Urinary bladder (tissue), 4 donors: ENCODE data around the gene MYO18A. TPM values are rescaled to one million over a fixed set of nuclear protein-coding genes. Genes with fewer than 3 reads are reported as not detected.
"Not testable (repeated sequence)": the region's sequence is repeated elsewhere in the genome, so short reads cannot be mapped to it uniquely, and the experiment has no call there.

ENCODE experiments used
- DNase-seq: peaks from one replicate; pipeline ENCODE4 v3.0.0-alpha.2; 2015; ENCODE audit errors: extremely low spot score
- H3K27ac ChIP-seq: one replicate; pipeline ENCODE4 v1.5.1; 2013; ENCODE audit warnings: low read depth, mild to moderate bottlenecking, moderate library complexity
- H3K36me3 ChIP-seq: one replicate; pipeline ENCODE4 v1.6.1; 2013; ENCODE audit warnings: mild to moderate bottlenecking, moderate library complexity; ENCODE audit not compliant: insufficient read depth
- H3K4me1 ChIP-seq: one replicate; pipeline ENCODE4 v1.6.1; 2013; ENCODE audit warnings: mild to moderate bottlenecking, moderate library complexity; ENCODE audit not compliant: insufficient read depth
- H3K4me3 ChIP-seq: one replicate; pipeline ENCODE4 v1.5.1; 2013; ENCODE audit warnings: low read depth, low read length
- WGBS: extraction: QIAGEN DNeasy Blood & Tissue Kit; methylation state at CpG from one replicate; pipeline ENCODE4 v1.1.7; 2013; 5-methylcytosine and 5-hydroxymethylcytosine counted together
- polyA plus RNA-seq: library from polyadenylated mRNA; stranded (reverse); fragments of 200-250 nt; gene quantifications from one replicate; pipeline ENCODE4 v1.2.3, GENCODE V29; 2013
- total RNA-seq: library from RNA; depleted of rRNA; stranded (reverse); fragments of >200 nt; gene quantifications from one replicate; pipeline ENCODE4 v1.2.3, GENCODE V29; 2014
- donor health status: healthy with polysubstance abuse.
- donor health status: healthy.

The MYO18A gene
- total and polyA plus RNA-seq, 2 donors, result 30.6 to 33.8 TPM

DNA sequence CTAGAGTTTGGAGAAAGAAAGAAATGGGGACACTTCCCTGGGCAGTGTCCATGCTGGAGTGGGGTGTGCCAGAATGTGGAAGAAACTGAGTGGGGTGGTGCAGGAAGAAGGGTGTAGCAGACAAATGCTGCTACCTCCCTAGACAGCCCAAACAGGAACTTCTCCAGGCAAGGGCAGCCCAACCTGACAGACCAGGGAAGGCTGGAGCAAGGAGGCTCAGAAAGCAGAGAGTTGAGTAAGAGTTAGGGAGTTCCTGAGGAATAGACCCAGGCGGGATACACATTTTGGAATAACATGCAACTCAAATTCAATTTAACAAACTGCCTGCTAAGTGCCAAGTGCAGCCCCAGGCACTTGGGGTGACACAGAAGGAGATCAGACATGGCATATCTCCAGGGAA, 1.0 kb upstream of the MYO18A start:
- WGBS, result 70% methylated on average over 1 of the region's 1 CpG
- no peak for DNase-seq
- Histone ChIP-seq H3K4me3 (no peak overlapping the region), H3K27ac (no peak overlapping the region), H3K4me1 (peaks cover 2% of the 10 kb centered on the region), H3K36me3 (no peaks in the 10 kb centered on the region)

DNA sequence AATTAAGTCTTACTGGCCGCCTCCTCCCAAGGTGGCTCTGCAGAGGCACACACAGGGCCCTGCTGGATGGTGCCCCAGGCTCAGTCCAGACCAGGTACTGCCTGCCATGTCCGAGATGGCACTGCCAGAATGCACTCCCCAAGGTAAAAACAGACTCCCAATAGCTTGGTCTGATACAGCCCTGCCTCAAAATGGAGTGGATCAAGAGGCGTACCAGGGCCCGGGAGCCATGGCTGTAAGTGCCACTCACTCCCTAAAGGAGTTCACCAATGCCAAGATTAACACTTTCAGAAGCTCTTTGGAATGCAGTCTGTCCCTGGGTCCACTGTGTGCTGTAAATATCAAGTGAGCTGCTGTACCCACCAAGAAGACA, 576 bp upstream of the MYO18A start:
- H3K36me3 ChIP-seq, result no peaks in the 10 kb centered on the region
- 70% methylated on average over 4 of the region's 4 CpGs for WGBS
- no peak overlapping the region for H3K4me3 ChIP-seq
- DNase-seq, result no peak
- H3K4me1 ChIP-seq, result peaks cover 2% of the 10 kb centered on the region
- H3K27ac ChIP-seq, result peak overlapping the region; percentile 81

GRCh38 chr17:29179232-29180033, 765 bp downstream of the MYO18A start:
- DNase-seq, result no peak
- peak overlapping the region; percentile 81 for H3K27ac ChIP-seq

DNA sequence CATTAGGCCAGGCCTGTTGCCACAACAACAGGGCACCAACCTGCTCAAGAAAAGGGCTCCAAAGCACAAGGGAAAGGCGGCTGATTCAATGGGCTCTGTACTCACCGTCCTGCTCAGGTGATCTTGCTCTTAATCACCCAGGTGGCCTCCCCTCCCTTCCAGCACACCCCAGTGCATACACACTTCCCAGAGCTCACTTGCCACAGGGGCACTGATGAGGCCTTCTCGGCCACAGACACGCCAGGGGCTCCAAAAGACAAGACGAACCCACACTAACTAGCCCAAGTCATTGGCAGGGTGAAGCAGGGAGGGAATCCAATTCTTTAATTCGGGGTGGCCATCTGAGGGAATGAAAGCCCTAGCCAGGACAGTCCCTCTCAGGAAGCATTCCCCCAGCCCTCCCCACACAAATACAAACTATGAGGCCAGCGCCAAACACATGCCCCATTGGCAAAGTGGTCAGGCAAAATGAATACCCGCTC, 1.4 kb downstream of the MYO18A start:
- WGBS, result 58% methylated on average over 8 of the region's 8 CpGs
- DNase-seq, result no peak
- H3K27ac ChIP-seq, result peak overlapping the region; percentile 71
- H3K36me3 ChIP-seq, result no peaks in the 10 kb centered on the region
- peaks cover 2% of the 10 kb centered on the region for H3K4me1 ChIP-seq
- no peak overlapping the region for H3K4me3 ChIP-seq

More at GRCh38 chr17:29179232-29180033, 765 bp downstream of the MYO18A start:
- Histone ChIP-seq H3K4me3 (peak overlapping the region; percentile 68), H3K36me3 (no peaks in the 10 kb centered on the region), H3K4me1 (peaks cover 2% of the 10 kb centered on the region)
- WGBS, result 17% methylated on average over 28 of the region's 28 CpGs

- H3K36me3 ChIP-seq, result no peaks in the 10 kb centered on the region
- H3K4me3 ChIP-seq, result no peak overlapping the region
- peaks cover 2% of the 10 kb centered on the region for H3K4me1 ChIP-seq
- DNase-seq, result no peak
- WGBS, result 82% methylated on average over 4 of the region's 4 CpGs
- peak overlapping the region; percentile 71 for H3K27ac ChIP-seq
Measured at GRCh38 chr17:29177871-29178749, 2.1 kb downstream of the MYO18A start.

DNA sequence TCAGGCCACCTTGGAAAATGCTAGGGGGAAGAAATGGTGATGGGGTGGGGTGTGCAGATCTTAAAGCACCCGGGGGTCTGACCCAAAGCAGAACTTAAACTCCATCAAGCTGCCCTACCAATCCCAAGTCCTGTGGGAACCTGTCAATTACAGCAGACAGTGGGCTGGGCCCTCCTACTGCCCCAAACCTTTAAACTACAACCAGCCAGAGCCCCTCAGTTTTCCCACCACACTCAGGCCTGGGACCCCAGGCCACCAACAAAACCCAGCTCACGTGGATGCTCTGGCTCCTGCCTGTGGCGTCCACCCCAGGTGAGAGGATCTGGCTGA, 2.7 kb downstream of the MYO18A start:
- WGBS, result 78% methylated on average over 3 of the region's 3 CpGs
- Histone ChIP-seq H3K27ac (peak overlapping the region; percentile 48), H3K4me3 (no peak overlapping the region), H3K4me1 (peaks cover 2% of the 10 kb centered on the region), H3K36me3 (no peaks in the 10 kb centered on the region)
- no peak for DNase-seq

GRCh38 chr17:29176558-29177351, 3.4 kb downstream of the MYO18A start:
- H3K4me1 ChIP-seq, result peaks cover 2% of the 10 kb centered on the region
- 2% methylated on average over 51 of the region's 51 CpGs for WGBS
- no peak for DNase-seq
- H3K4me3 ChIP-seq, result peak overlapping the region; percentile 55
- H3K27ac ChIP-seq, result peak overlapping the region; percentile 74
- no peaks in the 10 kb centered on the region for H3K36me3 ChIP-seq

DNA sequence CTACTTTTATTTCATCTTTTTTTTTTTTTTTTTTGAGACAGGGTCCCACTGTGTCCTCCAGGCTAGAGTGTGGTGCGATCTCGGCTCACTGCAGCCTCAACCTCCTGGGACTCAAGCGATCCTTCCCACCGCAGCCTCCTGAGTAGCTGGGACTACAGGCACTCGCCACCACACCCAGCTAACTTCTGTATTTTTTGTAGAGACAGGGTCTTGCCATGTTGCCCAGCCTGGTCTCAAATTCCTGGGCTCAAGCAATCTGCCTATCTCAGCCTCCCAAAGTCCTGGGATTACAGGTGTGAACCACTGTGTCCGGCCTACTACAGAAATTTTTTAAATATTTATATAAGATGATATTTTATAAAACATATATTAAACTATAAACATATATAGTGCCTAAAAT, 4.8 kb downstream of the MYO18A start:
- 92% methylated on average over 6 of the region's 6 CpGs for WGBS
- no peak overlapping the region for H3K27ac ChIP-seq
- no peaks in the 10 kb centered on the region for H3K36me3 ChIP-seq
- DNase-seq, result no peak
- H3K4me3 ChIP-seq, result no peak overlapping the region
- H3K4me1 ChIP-seq, result peaks cover 2% of the 10 kb centered on the region

DNA sequence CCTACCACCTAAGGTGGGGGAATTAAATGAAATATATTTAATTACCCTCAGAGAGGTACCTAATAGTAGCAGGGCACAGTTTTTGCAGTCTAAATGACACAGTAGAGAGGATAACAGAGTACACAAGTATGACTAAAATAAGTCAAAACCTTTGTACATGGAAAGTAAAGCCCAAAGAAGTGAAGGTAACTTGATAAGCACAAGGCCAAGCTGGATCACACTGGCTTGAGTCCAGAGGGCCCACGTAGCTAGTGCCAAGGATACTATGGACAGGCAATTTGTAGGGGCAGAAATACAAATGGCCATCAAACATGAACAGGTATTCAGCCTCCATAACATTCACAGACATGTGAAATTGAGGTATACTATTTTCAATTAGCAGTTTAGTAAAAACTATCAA, 7.6 kb downstream of the MYO18A start:
- 79% methylated on average over 1 of the region's 1 CpG for WGBS
- DNase-seq, result no peak
- Histone ChIP-seq H3K27ac (no peak overlapping the region), H3K36me3 (no peaks in the 10 kb centered on the region), H3K4me3 (no peak overlapping the region), H3K4me1 (peaks cover 2% of the 10 kb centered on the region)

DNA sequence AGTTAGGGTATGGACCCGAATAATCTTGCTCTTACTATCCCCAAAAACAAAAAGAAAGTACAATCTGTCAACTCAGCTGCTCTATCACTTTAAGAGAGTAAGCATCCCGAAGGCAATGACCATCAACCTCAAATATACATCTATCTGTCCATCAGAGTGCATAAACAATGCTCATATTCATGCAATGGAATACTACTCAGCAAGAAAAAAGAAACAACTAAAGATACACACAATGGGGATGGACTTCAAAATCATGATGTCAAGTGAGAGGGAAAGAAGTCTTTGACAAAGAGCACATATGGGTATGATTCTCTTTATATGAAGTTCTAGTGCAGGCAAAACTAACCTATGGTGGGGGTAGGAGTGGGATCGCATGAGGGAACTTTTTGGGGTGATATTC, 9.5 kb downstream of the MYO18A start:
- 98% methylated on average over 3 of the region's 3 CpGs for WGBS
- no peak overlapping the region for H3K4me3 ChIP-seq
- no peak for DNase-seq
- H3K4me1 ChIP-seq, result no peaks in the 10 kb centered on the region
- H3K36me3 ChIP-seq, result no peaks in the 10 kb centered on the region
- no peak overlapping the region for H3K27ac ChIP-seq

DNA sequence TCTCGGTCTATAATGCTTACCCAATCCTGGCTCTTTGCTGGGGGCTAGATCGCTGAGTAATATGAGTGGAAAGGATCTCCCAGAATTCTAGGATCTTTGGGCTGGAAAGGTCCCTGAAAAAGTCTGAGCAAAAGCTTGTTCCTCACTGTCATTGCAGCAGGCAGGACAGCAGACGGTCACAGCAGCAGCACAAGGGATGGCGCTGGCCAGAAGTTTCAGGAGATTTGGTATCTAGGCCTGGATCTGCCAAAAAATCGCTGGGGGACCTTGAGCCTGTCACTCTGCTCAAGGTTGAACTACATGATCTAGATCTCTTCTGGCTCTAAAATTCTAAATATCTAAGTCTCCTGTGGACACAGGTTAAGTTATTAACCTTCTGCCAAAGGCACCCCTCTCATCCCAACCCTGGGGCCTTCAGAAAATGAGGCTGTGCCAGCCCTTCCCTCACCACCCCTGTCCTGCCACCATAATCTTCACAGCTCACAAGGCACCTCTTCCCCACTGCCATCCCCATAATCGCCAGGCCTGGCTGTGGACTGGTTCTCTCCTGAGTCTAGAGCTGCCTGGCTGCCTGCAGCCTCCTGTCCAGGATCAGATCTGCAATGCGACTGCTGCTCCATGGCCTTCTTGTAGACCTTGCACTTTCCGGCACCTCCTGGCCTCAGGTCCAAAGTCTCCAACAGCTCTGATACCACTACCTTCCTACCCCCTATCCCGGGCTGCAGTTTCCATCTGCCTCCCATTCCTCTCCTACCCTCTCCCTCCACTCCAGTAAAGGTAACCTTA, 10.2 kb downstream of the MYO18A start:
- DNase-seq, result no peak
- 96% methylated on average over 9 of the region's 9 CpGs for WGBS
- Histone ChIP-seq H3K36me3 (no peaks in the 10 kb centered on the region), H3K27ac (no peak overlapping the region), H3K4me3 (no peak overlapping the region), H3K4me1 (no peaks in the 10 kb centered on the region)

DNA sequence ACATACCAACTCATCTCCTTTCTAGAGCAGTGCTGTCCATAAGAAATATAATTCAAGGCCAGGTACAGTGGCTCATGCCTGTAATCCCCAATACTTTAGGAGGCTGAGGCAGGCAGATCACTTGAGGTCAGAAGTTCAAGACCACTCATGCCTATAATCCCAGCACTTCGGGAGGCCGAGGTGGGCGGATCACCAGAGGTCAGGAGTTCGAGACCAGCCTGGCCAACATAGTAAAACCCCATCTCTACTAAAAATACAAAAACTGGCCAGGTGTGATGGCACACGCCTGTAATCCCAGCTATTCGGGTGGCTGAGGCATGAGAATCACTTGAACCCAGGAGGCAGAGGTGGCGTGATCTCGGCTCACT, 11.5 kb downstream of the MYO18A start:
- H3K4me1 ChIP-seq, H3K4me3 ChIP-seq, DNase-seq, H3K36me3 ChIP-seq, H3K27ac ChIP-seq: not testable (repeated sequence)
- WGBS, result 90% methylated on average over 8 of the region's 8 CpGs
